HG03439 (cell line): ENCODE data around the gene STARD13.

Source experiments
- ATAC-seq: cut with Tn5 transposase; IDR thresholded peaks from one replicate; pipeline ENCODE4 v1.9.1; 2021; ENCODE audit warnings: mild to moderate bottlenecking, moderate library complexity; ENCODE audit not compliant: unreplicated experiment

STARD13 gene

DNA sequence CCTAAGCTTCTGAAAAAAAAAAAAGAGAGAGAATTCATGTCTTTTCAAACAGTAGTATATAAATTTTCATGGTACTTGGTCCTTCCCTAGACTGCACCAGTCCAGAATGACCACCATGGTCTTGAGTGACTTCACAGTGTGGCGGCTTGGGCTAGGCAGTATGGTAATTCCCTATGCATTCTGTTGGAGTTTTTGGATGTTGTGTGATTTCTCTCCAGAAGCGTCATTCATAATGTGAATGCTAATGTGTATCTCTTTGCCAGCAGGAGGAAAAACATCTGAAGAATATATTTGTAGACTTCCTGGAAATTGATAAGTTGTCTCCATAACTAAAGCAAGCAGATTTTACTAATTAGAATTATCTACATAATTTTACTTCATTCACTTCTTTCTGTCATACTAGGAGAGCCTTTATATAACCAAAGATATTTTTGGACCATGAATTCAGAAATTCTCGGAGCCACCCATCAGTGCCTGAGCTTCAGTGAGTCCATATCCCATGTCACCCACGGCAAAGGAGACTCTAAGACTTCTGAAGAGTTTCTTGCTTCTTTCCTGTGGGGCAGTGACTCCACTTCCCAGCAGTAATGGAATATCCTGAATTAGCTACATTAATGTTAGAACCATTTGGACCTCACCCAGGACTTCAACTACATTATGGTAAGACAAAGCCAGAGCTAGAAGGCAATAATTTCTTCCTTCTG lies 8.4 kb downstream of the STARD13 start:
- no peak for ATAC-seq

GRCh38 chr13:33276570-33276969 lies 9.0 kb downstream of the STARD13 start:
- ATAC-seq, result no peak

DNA sequence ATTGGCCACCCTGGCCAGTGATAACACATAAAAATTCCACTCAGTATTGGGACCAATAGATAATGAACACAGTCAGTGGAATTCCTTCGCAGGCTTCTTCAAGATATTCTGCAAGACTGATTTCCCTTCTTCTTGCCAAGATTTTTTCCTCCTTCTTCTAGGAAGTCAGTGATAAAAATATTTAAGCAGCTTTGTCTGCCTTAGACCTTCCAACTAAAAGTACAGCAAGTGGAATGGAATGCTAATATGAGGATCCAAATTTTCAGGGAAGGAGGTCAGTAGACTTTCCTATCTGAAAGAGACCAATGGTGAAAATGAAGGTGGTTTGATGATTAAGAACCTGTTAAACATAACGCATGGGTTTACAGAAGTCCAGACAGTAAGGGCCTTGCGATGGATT lies 9.6 kb downstream of the STARD13 start:
- no peak for ATAC-seq

- no peak for ATAC-seq
Observed at GRCh38 chr13:33274264-33274663, 11.3 kb downstream of the STARD13 start.

- no peak for ATAC-seq
Observed at GRCh38 chr13:33272531-33273124, 12.9 kb downstream of the STARD13 start.

GRCh38 chr13:33271759-33272158 lies 13.8 kb downstream of the STARD13 start:
- ATAC-seq, result no peak

- ATAC-seq, result no peak
Observed at GRCh38 chr13:33270895-33271538, 14.5 kb downstream of the STARD13 start.

DNA sequence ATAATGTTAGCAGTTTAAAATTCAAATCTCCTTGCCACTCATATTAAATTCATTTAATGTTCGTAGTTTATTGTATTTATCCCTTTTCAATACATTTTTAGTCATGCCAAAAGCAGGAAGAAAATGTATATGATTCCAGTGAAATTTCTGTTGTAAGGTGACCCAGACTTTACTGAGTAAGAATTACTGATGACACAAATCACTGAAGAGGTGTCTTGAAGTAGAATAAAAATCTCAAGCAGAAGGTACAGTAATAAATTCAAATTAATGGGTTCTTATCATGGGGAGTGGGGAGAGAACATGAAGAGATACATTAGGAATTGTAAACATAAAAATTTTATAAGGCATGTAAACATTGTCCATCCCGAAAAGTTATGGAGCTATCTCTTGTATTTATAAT lies 19.9 kb downstream of the STARD13 start:
- ATAC-seq, result no peak

- ATAC-seq, result no peak
Observed at GRCh38 chr13:33265133-33265532, 20.4 kb downstream of the STARD13 start.

DNA sequence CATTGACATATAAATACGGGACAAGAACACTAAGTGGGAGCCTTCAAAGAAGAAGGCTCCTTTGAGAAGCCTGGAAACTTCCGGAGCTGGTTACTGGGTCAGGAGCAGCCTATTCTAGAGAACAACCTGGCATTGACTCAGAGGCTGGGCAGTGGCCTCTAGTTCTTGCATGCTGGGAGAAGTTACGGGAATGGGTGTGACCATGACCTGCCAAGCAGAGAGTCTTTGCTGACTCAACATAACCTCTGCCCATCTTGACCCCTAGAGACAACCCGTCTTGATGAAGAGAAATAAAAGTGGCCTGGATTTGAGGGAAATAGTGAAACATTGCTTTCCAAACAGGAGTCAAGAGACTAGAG lies 21.0 kb downstream of the STARD13 start:
- no peak for ATAC-seq

DNA sequence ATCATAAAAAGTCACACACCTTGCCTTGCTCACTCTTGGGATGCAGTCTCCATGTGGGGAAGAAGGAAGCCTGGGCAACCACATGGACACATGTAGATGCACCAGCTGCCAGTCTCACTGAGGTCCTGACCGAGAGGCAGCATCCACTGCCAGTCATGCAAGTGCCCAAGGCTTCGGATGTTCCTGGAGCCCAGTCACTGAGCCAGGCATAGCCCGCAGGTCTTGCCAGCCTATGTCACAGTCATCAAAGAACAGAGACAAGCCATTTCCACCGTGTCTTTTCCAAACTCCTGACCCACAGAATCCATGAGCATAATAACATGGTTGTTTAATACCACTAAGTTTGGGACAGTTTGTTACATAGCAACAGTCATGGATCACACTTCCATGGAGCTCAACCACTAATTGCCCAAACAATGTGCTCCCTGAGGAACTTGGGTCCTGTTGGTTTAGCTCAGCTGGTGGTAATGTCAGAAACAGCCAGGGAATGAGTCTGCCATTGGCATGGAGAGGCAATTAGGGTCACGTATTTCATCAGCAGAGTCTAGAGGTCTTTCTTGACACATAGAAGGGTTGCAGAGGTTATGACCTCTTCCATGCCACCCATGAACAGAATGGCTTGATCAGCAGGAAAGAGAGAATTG lies 21.5 kb downstream of the STARD13 start:
- no peak for ATAC-seq

- no peak for ATAC-seq
Observed at GRCh38 chr13:33263484-33263883, 22.1 kb downstream of the STARD13 start.

DNA sequence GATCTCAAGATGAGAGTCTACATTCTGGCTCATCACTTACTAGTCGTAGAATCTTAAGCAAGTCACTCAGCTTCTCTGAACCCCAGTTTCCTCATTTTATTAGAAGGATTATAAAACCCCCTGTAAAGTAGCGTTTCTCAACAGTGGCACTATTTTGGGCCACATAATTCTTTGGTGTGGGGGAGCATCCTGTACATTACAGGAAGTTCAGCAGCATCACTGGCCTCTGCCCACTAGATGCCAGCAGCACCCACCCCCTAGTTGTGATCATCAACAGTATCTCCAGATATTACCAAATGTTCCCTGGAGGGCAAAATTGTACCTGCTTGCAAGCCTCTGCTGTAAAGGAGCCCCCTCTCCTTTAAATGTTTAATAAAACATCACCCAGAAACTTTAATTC lies 22.6 kb downstream of the STARD13 start:
- no peak for ATAC-seq

GRCh38 chr13:33262594-33262993 lies 23.0 kb downstream of the STARD13 start:
- ATAC-seq, result no peak

GRCh38 chr13:33262062-33262487 lies 23.5 kb downstream of the STARD13 start:
- no peak for ATAC-seq

GRCh38 chr13:33261387-33262061 lies 24.0 kb downstream of the STARD13 start:
- ATAC-seq, result no peak

GRCh38 chr13:33260168-33261098 lies 25.1 kb downstream of the STARD13 start:
- no peak for ATAC-seq

GRCh38 chr13:33259296-33259695 lies 26.3 kb downstream of the STARD13 start:
- ATAC-seq, result no peak

DNA sequence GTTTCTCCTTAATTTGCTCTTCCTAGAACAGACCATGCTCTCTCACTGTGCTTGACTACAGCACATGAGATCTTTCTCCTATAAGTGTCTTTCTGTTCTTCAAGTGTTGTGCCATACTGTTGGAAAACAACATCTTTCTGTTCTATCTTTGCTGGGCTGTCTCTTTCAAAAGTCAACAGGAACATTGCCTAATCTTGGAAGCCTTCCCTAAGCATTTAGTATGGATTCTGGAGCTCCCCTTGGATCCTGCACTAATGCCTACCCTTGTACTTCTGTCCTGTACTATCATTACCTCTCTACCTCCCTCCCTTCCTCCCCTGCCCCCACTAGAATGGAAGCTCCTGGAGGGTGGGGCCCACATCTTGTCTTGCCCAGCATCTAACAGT lies 26.8 kb downstream of the STARD13 start:
- ATAC-seq, result no peak
